ENCODE results near the gene PPIE.
"Not testable (repeated sequence)": the region's sequence is repeated elsewhere in the genome, so short reads cannot be mapped to it uniquely, and the experiment has no call there.

GRCh38 chr1:39770100-39771021 lies 31.7 kb downstream of the PPIE start:
- TF ChIP-seq CTCF (IDR thresholded peaks at IDR 0.05); EZH2 (IDR thresholded peaks at IDR 0.05; ENCODE audit: borderline replicate concordance, insufficient read depth, low read depth, low read length, poor library complexity, severe bottlenecking): not testable (repeated sequence)

All from B cell (primary cell).